NB4 (cell line): ENCODE results near the gene MBD5.

ENCODE experiments used
- DNase-seq: peaks from one replicate; pipeline ENCODE4 v3.0.0; 2010; ENCODE audit warnings: low read depth
- H3K4me3 ChIP-seq: one replicate; pipeline ENCODE4 v1.5.1; 2011; ENCODE audit warnings: mild to moderate bottlenecking, low read depth, low read length, moderate library complexity
- CTCF ChIP-seq: IDR thresholded peaks from one replicate; pipeline ENCODE4 v1.5.1; 2012; ENCODE audit warnings: low read depth, low read length
- MAX ChIP-seq: IDR thresholded peaks from 2 replicates; pipeline ENCODE4 v1.6.1; 2011; ENCODE audit warnings: low read depth, low read length
- MYC ChIP-seq: IDR thresholded peaks from 2 replicates; pipeline ENCODE4 v1.6.1; 2011; ENCODE audit warnings: low read depth, low read length
- POLR2A ChIP-seq: IDR thresholded peaks from 2 replicates; pipeline ENCODE4 v1.6.1; 2011; ENCODE audit warnings: mild to moderate bottlenecking; ENCODE audit not compliant: insufficient read length; ENCODE audit errors: extremely low read depth

MBD5 gene

GRCh38 chr2:148338541-148338940, 317.6 kb downstream of the MBD5 start:
- DNase-seq, result no peak
- no peak overlapping the region for H3K4me3 ChIP-seq
- TF ChIP-seq MAX (no peak), CTCF (no peak), POLR2A (no peak), MYC (no peak)

GRCh38 chr2:148342086-148342485, 321.2 kb downstream of the MBD5 start:
- H3K4me3 ChIP-seq, result no peak overlapping the region
- DNase-seq, result no peak
- TF ChIP-seq CTCF, result no peak
- TF ChIP-seq POLR2A, result no peak
- no peak for TF ChIP-seq MYC
- TF ChIP-seq MAX, result no peak

- TF ChIP-seq POLR2A (no peak), MYC (no peak), MAX (no peak), CTCF (no peak)
- no peak for DNase-seq
- H3K4me3 ChIP-seq, result no peak overlapping the region
Observed at GRCh38 chr2:148350199-148350598, 329.3 kb downstream of the MBD5 start.

- no peak for TF ChIP-seq MAX
- TF ChIP-seq MYC, result no peak
- TF ChIP-seq POLR2A, result no peak
- TF ChIP-seq CTCF, result no peak
- DNase-seq, result no peak
- H3K4me3 ChIP-seq, result no peak overlapping the region
Observed at GRCh38 chr2:148351437-148352143, 330.7 kb downstream of the MBD5 start.

GRCh38 chr2:148358375-148358774, 337.5 kb downstream of the MBD5 start:
- H3K4me3 ChIP-seq, result no peak overlapping the region
- DNase-seq, result no peak
- TF ChIP-seq POLR2A, result no peak
- no peak for TF ChIP-seq CTCF
- no peak for TF ChIP-seq MYC
- no peak for TF ChIP-seq MAX
